T-helper 9 cell (primary cell): Measurements from ENCODE around the gene MADD.

ENCODE experiments used
- DNase-seq: peaks from one replicate; pipeline ENCODE4 v3.0.0-alpha.2; 2020

Gene MADD

DNA sequence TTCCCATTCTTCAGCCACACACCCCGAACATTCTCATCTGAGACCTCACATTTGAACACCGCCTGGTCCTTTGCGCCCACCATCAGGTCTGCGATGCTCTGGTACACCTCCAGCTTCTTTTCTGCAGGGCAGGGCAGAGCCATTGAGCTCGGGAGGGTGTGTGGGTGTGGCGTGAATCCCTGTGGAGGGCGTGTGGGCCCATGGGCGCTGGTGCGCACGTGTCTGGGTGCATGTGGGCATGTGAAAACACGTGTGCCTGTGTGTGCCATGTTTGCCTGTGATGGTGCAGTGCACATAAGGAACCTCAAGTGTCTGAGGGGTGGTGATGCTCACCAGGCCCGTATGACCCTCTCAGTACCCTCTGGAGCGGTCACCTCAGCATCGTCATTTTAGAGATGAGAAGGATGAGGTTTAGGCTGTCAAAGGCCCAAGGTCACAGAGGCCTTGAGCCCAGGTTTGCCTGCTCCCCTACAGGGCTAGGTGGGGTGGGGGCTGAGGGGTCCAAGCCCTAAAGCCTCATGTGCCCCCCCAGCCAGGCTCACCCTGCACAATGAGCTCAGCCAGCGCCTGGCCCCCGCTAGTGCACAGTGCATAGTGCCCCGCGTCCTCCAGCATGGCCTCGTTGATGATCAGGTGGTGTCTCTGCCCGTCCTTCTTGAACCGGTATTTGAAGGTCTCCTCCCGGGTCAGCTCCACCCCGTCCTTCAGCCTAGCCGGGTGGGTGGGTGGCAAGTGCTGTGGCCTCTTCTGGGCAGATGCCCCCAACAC lies 72.3 kb downstream of the MADD start:
- no peak for DNase-seq

DNA sequence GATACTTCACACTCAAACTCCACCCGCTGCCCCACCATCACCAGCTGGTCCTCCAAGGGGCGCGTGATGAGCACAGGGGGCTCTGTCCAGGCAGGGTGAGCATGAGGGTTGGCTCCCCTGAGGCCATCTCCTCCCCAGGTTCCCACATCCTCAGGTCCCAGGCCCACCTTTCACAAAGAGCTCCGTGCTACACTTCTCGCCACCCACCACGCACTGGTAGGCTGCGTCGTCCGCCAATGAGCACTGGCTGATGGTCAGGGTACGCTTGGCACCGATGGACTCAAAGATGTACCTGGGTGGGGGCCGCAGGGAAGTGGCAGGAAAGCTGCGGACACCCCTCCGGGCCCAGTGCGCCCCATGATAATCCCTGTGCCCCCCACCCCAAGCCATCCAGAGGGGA lies 72.9 kb downstream of the MADD start:
- no peak for DNase-seq

DNA sequence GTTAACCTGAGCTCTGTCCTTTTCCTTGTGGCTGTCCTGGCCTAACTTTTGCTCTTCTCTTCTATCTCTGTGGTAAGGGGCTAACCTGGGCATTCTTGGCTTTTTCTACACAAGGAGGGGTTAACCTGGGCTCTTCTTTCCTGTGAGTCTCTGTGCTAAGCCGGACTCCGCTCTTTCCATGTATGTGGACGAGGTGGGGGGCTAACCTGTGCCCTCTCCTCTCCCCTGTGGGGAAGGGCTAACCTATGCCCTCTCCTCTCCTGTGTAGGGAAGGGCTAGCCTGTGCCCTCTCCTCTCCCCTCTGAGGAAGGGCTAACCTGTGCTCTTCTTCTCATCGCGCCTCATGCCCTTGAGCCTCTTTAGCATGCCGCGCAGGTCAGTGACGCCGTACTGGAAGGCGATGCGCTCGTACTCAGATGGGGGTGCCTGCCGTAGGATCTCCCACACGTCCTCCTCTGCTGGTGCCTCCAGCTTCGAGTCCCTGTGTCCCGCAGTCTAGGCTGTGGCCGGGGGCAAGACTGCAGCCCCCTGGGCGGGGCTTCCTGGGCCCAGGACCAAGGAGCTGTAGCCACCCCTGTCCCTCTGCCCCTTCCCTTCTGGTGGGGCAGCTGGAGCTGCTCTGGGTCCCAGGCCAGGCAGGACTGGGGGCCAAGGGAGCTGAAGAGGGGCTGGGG lies 76.1 kb downstream of the MADD start:
- DNase-seq: no peak

DNA sequence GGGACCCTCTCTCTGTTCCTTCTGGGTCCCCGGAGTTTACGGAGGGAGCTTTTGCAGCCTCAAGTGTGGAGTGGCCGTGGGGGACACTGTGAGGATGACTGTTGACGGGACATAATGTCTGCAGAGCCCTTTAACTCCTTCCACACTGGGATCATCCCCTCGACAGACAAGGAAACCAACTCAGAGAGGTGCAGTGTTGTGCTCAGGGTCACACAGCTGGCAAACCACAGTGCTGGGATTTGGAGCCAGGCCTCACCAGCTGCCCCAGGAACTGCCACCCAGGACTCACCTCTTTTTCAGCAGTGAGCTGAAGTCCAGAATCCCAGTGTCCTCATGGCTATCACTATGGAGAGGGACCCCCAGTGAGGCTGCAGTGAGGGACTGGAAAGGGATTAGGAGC lies 77.2 kb downstream of the MADD start:
- no peak for DNase-seq

DNA sequence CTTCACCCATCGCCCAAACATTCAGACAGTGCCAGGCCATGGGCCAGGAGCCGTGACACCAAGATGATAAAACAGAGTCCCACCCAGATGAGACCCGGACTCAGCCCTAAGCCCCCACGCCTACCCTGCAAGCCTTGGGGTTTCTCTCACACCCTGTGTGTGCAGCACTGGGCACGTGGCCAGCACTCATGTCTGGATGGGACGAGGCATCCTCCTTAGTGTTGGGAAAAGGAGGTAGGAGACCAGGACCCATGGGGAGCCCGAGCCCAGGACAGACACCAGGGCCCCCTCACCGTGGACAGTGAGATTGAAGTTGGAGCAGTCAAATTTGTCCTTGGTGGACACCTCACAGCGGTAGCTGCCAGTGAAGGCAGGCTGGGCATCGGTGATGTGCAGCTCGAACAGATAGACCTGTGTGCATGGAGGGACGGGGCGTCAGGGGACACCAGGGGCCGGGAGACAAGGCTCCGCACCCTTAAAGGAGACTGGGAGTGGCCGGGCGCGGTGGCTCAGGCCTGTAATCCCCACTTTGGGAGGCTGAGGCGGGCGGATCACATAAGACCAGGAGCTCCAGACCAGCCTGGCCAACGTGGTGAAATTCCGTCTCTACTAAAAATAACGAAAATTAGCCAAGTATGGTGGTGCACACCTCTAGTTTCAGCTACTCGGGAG lies 78.3 kb downstream of the MADD start:
- DNase-seq: no peak

DNA sequence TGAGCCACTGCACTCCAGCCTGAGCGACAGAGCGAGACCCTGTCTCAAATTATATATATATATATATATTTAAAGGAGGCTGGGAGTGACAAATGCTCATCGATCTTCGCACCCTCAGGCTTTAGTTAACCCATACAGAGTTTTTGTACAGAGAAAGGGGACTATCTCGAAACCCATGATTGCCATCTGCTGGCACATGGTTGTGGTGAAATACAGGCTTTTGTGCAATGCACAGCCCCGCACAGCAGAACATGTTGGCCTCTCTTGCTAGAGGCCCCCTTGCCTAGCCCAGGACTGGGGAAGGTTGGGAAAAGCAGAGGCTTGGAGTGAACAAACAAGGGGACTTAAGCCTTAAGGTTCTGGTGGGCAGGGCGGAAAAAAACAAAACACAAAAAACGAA lies 78.9 kb downstream of the MADD start:
- no peak for DNase-seq

DNA sequence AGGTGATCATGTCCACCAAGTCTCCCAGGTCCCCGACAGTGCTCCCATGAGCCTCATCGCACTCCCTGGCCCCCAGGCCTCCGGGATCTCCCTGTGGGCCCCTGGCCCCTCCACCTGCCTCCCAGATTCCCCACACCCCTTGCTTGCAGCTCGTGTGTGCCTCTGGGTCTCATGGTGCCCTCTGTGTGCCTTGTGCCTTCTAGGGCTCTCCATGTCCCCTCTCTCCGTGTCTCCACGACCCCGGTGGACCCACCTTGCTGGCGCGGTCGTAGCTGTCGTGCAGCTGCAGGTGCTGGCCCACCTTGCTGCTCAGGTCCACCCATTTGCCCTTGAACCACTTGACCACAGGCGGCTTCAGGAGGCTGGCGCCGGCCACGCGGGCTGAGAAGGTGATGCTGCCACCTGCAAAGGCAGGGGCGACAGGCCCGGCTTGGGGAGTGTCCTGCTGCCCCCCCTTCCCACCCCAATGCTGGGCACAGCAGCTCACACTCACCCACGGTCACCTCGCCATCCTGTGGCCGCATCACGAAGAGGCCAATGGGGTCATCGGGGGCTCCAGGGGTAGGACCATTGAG lies 79.7 kb downstream of the MADD start:
- DNase-seq: no peak

DNA sequence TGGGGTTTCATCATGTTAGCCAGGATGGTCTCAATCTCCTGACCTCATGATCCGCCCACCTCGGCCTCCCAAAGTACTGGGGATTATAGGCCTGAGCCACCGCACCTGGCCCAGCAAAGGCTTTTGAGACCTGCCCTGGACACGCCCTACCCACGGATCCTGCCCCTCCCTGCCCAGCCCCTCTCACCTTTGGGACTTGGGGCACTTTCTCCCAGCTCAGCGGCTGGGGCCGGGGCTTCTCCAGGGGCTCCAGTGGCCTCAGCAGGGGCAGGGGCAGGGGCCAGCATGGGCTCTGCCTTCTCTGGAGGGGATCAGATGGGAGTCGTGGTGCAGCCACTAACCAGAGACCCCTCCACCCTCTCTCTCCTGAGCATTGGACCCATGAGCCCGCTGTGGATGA lies 80.4 kb downstream of the MADD start:
- DNase-seq: no peak

DNA sequence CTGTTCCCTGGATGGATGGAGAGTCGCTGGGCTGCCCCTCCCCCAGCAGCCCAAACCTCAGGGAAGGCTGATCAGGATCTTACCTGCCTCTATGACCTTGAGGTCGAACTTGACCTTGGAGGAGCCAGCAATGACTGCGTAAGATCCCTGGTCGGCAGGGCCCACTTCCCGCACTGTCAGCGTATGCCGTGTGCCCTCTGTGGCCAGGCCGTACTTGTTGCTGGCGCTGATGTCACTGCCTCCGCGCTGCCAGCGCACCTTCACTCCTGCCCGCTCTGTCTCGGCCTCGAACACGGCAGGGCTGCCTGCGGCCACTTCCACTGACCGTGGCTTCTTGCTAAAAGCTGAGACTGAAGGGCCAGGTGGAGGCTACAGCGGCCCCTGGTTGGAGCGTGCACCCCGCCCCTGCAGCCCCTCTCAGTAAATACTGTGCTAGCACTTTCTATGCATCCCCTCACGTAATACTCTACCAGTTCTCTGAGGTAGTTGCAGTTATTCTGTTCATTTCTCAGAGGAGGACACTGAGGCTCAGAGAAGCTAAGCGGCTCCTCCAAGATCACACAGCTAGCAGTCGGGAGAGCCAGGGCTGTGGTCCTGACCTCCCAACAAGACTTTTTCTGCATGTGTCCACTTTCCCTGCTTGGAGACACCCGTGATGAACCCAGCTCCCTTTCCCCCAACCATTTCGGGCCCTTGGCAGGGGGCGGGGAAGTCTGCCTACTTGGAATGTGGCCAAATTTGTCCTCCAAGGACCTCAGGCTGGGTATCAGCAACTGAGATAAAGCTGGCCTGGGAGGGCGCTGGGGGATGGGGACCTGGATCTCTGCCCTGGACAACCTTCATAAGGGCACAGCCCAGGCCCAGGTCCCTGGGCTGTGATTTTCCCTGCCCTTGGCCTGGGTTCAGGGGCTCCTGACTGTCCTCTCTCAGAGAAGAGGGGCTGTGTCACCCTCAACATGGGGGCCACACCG lies 81.5 kb downstream of the MADD start:
- no peak for DNase-seq

DNA sequence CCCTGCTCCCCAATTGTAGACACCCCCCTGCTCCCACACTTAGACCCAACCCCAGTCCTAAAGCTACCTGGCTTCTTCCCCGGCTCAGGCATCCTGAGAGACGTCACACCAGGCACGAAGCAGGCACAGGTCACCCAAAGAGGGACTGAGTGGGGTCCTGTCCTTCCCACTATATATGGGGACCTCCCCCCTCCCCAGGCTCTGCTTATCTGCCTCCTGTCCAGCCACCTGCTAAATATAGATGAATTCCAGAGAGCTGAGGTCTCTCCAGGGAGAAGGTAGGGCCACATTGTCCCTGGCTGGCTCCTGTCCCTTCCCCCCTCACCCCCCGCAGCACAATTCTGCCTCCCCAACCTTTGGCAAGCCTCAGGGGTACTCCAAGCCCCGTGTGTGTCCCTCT lies 82.6 kb downstream of the MADD start, which contains the start of gene MYBPC3:
TSS of gene MYBPC3 (minus strand) at position 147 of the 400 bp plus-strand sequence. CDS start at position 92, 55 bp downstream.
- no peak for DNase-seq

DNA sequence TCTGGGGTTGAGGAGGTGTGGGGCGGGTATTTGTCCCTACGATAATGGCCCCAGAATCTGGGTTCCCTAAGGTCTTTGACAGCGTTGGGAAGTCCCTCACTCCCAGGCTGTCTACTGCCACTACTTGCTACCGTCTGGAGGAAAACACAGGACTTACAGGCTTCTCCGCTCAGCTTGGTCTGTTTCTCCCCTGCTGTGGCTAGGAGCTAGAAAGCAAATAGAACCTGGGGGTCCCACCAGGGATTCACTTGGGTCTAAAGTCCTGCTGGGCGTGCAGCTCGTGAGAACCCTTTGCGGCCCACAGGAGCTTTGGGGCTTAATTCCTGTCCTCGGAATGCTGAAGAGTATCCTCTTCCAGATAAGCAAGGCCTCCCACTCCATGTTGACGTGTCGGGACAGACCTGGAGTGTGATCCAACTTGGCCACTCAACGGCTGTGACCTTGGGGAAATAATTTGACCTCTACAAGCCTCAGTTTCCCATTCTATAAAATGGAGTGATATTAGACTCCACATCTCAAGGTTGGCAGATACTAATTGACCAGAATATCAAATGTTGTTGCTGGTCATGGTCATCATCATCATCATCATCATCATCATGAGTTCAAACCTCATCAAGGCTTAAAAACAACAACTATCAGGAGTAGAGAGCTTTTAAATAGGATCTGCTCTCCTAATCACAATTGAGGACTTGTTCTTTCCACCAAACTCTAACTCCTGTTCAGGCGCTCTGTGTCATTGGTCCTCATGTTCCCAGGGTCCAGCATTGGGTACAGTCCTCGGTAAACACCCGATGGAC lies 84.2 kb downstream of the MADD start:
- DNase-seq: no peak

DNA sequence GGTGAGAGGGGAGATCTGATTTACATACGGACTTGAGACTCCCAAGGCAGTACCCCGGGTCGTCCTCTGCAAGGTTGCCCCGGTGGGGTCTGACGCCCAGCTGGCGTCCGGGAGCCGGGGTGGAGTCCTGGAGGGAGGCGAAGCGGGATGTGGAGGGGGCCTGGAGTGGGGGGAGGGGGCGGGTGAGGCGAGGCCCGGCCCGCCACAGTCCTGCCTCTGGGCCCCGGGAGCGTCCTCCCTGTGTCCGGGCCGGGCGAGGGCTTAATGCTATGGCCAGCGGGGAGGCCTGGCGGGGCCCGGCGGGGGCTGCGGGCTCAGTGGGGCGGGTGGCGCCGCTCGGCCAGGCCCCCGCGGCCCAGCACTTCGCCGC lies 85.0 kb downstream of the MADD start:
- DNase-seq: no peak

DNA sequence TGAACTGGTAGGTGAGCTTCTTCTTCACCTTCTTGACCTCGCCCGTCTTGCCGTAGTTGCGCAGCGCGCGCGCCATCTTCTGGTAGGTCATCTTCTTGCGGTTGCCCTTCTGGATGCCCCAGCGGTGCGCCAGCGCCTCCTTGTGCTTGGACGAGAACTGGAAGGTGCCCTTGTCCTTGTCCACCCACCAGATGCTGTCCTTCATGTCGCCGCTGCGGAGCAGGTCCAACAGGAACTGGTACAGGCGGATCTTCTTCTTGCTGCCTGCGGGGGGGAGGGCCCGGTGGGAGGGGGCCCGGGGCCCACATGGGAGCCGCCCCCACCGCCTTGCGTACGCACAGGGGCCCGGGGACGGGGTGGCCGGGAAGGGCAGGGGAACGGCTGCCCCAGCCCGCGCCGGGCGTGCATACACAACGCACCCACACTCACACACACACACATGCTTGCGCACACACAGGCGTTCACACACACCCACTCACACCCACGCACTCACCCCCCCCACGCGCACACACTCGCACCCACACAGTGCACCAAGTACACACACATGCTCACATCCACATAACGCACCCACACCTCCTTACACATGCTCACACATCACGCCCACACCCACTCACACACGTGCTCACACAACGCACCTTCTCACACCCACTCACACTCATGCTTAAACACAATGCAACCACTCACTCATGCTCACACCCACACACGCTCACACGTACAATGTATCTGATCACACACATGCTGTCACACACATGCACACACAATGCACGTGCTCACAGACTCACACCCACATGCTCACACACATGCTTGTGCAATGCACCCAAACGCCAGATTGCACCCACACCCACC lies 85.6 kb downstream of the MADD start:
- DNase-seq: no peak

DNA sequence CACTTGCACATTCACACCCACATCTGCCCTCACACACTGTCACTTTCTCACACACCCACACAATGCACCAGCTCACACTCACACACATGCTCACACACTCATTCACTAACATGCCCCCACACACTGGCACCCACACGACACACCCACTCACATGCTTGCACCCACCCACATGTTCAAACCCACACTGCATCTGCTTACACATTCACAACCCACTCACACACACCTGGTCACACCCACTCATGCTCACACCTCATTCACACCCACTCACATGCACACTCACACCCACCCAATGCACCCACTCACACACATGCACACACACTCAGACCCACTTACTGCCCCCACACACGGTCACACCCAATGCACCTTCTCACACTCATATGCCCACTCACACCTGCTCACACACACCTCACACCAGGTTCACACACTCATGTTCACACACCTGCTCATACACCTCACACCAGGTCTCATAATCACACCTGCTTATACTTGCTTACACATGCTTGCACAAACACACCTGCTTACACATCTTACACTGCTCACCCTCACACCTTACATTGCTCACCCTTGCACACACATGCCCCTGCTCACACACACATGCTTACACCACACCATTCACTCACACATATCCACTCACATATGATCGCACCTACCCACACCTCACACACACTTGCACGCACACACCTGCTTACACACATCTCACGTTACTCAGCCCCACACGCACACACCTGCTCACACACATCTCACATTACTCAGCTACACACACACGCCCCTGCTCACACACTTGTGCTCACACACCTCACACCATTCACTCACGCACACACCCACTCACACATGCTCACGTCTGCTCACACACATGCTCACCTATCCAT lies 86.4 kb downstream of the MADD start:
- DNase-seq: no peak

DNA sequence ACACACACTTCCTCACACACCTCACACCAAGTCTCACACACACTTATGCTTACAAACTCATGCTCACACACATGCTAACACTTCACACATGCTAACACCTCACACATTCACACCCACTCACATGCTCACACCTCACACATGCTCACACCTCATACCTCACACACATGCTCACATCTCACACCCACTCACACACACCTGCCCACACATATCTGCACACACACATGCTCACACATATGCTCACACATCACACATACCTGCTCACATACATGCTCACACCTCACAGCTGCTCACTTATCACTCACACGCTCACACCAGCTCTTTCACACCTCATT lies 87.0 kb downstream of the MADD start:
- DNase-seq: no peak

DNA sequence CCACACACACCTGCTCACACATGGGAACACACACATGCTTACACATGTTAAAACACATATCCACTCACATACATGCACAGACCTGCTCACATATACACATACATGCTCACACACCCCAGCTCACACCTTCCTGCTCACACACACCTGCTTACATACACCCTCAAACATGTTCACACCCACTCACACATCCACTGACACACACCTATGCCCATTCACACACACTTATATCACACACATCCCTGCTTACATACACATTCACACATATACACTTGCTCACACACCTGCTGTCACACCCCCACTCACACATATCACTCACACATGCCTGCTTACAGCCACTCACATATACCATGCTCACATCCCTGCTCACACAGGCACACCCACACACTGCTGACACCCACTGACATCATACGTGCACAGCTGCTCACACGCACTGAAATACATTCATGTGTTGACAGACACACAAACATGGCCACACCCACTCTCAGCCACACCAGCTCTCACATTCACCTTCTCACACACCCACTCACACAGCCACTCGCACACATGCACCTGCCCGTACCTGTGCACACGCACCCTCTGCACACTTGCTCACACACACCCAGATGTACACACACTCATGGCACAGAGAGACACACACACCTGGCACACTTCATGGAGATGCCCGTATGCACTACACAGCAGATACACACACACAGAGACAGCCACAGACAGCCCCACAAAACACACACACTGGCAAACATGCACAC lies 88.2 kb downstream of the MADD start:
- no peak for DNase-seq

DNA sequence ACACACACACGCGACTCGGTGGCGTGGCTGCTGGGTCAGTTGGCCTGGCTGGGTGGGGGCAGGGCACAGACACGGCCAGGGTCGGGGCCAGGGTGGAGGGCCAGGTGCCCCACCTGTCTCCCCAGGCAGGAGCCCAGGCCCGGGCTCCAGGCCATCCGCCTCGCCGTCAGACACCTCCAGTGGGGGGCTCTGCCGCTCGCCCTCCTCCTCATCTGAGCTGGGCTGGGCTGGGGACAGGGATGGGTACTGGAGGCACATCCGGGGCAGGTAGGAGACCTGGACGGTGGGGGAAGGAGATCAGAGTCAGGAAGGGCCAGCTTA lies 88.8 kb downstream of the MADD start:
- no peak for DNase-seq

DNA sequence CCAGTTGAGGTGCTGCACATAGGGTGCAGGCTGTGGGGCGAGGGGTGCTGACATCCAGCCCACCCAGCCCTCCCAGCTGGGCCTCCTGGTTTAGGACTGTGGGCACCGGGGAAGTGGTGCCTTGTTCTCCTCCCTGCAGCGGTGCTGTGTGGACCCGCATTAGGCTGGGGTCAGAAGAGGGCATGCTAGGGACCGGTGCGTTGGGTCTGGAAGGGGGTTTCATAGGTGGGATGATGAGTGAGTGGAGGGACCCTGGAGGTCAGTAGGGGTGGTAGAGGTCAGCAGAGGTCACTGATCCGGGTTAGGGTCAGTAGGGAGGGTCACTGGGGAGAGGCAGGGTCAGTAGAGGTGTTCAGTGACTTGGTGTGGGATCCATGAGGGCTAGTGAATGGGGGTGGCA lies 89.2 kb downstream of the MADD start:
- DNase-seq: no peak

DNA sequence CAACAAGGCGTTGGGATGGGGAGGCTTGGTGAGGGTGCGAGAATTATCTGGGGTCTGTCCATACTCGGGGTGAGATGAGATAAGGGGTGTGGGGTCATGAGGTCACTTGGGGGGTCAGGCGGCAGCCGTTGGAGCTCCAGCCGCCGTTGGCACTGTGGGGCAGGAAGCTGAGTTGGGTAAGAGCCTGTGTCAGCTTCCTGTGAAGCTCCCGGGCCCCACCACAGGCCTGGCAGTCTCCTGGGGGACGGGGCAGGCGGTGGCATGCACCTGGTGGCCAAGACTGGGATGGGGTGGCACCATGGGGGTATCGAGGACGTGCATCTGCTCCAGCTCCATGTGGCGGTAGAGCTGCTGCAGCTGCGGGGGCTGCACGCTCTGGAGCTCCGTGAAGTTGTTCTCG lies 89.7 kb downstream of the MADD start:
- no peak for DNase-seq
